Measurements from ENCODE around the gene BAG2.

Gene BAG2

GRCh38 chr6:57224769-57225515 lies 52.8 kb downstream of the BAG2 start:
- no peak for DNase-seq

DNA sequence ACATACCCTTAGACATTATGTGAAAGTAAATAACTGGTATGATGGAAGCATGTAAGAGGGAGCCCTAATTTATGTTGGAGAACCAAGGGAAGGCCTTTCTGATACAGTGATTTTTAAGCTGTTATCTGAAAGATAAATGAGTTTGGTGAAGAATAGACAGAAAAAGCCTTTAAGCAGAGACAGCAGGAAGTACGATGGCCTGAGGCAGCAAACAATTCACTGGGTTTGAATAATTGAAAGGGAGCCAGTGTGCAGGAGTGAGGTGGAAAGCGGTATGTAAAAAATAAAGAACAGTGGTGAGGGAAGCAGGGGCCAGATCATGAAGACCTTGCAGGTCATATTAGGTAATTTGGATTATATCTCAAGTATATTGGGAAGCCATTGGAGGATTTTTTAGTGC lies 54.1 kb downstream of the BAG2 start:
- DNase-seq = no peak
